Activated effector memory CD4-positive, alpha-beta T cell treated with anti-CD3 and anti-CD28 coated beads, Interleukin-2, amount 50 U/mL, for 16 hours (primary cell): ENCODE results near the gene ITK.

ENCODE experiments used
- DNase-seq: peaks from one replicate; pipeline ENCODE4 v3.0.0-alpha.2; 2020

Gene ITK

GRCh38 chr5:157180374-157181264 lies at the start of gene ITK:
Gene ITK, plus strand, starts transcription at chr5:157180840. Its CDS starts 138 bp downstream, at chr5:157180978.
- DNase-seq: peak; percentile 73

GRCh38 chr5:157130925-157131324 lies 49.7 kb upstream of the ITK start:
- no peak for DNase-seq

- no peak for DNase-seq
Observed at GRCh38 chr5:157132281-157132612, 48.4 kb upstream of the ITK start.

GRCh38 chr5:157137691-157138090 lies 42.9 kb upstream of the ITK start:
- no peak for DNase-seq

- peak; percentile 96 for DNase-seq
Observed at GRCh38 chr5:157142317-157143126, 38.1 kb upstream of the ITK start, which contains the start of gene MED7. Gene MED7, minus strand, starts transcription at chr5:157142865. Its CDS starts 3,434 bp downstream, at chr5:157139431.

- peak; percentile 81 for DNase-seq
Observed at GRCh38 chr5:157143127-157143971, 37.3 kb upstream of the ITK start.

- DNase-seq: peak; percentile 90
Observed at GRCh38 chr5:157148734-157149615, 31.7 kb upstream of the ITK start.

GRCh38 chr5:157150995-157151394 lies 29.6 kb upstream of the ITK start:
- no peak for DNase-seq

- DNase-seq: no peak
Observed at GRCh38 chr5:157155297-157155696, 25.3 kb upstream of the ITK start.

- no peak for DNase-seq
Observed at GRCh38 chr5:157157293-157157891, 23.2 kb upstream of the ITK start.

GRCh38 chr5:157159209-157159751 lies 21.4 kb upstream of the ITK start:
- peak; percentile 78 for DNase-seq

- DNase-seq: peak; percentile 81
Observed at GRCh38 chr5:157160001-157160400, 20.6 kb upstream of the ITK start.

GRCh38 chr5:157161996-157162395 lies 18.6 kb upstream of the ITK start:
- DNase-seq: no peak

- no peak for DNase-seq
Observed at GRCh38 chr5:157162919-157163510, 17.6 kb upstream of the ITK start.

GRCh38 chr5:157164521-157164920 lies 16.1 kb upstream of the ITK start:
- no peak for DNase-seq

GRCh38 chr5:157165261-157165660 lies 15.4 kb upstream of the ITK start:
- DNase-seq: no peak

- no peak for DNase-seq
Observed at GRCh38 chr5:157165668-157166067, 15.0 kb upstream of the ITK start.

GRCh38 chr5:157166214-157167213 lies 14.1 kb upstream of the ITK start, which contains the start of gene GARIN3:
Gene GARIN3, minus strand, starts transcription at chr5:157166264. Its CDS starts 96 bp downstream, at chr5:157166168.
- DNase-seq: peak; percentile 61

- no peak for DNase-seq
Observed at GRCh38 chr5:157167214-157167621, 13.4 kb upstream of the ITK start.
